GM18511 (cell line): ENCODE measurements around the gene HPCA.

Experiments used
- ATAC-seq: cut with Tn5 transposase; IDR thresholded peaks from one replicate; pipeline ENCODE4 v1.9.1; 2021; ENCODE audit warnings: mild to moderate bottlenecking, moderate library complexity; ENCODE audit not compliant: unreplicated experiment

Gene HPCA

GRCh38 chr1:32870615-32871363, 15.5 kb upstream of the HPCA start, which contains the start of gene FNDC5:
FNDC5 (minus strand) TSS chr1:32870912.
- ATAC-seq: no peak

GRCh38 chr1:32871364-32872191, 14.7 kb upstream of the HPCA start:
- no peak for ATAC-seq

- no peak for ATAC-seq
Measured at GRCh38 chr1:32872192-32872460, 14.2 kb upstream of the HPCA start.

- no peak for ATAC-seq
Measured at GRCh38 chr1:32873484-32873883, 12.8 kb upstream of the HPCA start.

- ATAC-seq: no peak
Measured at GRCh38 chr1:32874860-32875752, 11.2 kb upstream of the HPCA start.

- ATAC-seq: no peak
Measured at GRCh38 chr1:32876341-32877210, 9.7 kb upstream of the HPCA start.

GRCh38 chr1:32877211-32878110, 8.8 kb upstream of the HPCA start:
- no peak for ATAC-seq

GRCh38 chr1:32878183-32878582, 8.1 kb upstream of the HPCA start:
- no peak for ATAC-seq

GRCh38 chr1:32878637-32879041, 7.7 kb upstream of the HPCA start:
- no peak for ATAC-seq

GRCh38 chr1:32881291-32881690, 5.0 kb upstream of the HPCA start:
- no peak for ATAC-seq

GRCh38 chr1:32881871-32882850, 4.1 kb upstream of the HPCA start:
- ATAC-seq: no peak

- no peak for ATAC-seq
Measured at GRCh38 chr1:32883338-32884031, 2.8 kb upstream of the HPCA start.

- no peak for ATAC-seq
Measured at GRCh38 chr1:32884032-32884372, 2.3 kb upstream of the HPCA start.

GRCh38 chr1:32884726-32885125, 1.6 kb upstream of the HPCA start:
- ATAC-seq: no peak

- ATAC-seq: no peak
Measured at GRCh38 chr1:32885676-32886003, 651 bp upstream of the HPCA start.

- no peak for ATAC-seq
Measured at GRCh38 chr1:32886828-32887414, 630 bp downstream of the HPCA start.

GRCh38 chr1:32887623-32888022, 1.3 kb downstream of the HPCA start:
- ATAC-seq: no peak

- no peak for ATAC-seq
Measured at GRCh38 chr1:32888134-32888533, 1.8 kb downstream of the HPCA start.
